ENCODE results near the gene NLRP9. TPM values are rescaled to one million over a fixed set of nuclear protein-coding genes. Genes with fewer than 3 reads are reported as not detected.
"Not testable (repeated sequence)": the region's sequence is repeated elsewhere in the genome, so short reads cannot be mapped to it uniquely, and the experiment has no call there.

NLRP9 gene
- total RNA-seq, 2 donors from 2014 or later: not detected

DNA sequence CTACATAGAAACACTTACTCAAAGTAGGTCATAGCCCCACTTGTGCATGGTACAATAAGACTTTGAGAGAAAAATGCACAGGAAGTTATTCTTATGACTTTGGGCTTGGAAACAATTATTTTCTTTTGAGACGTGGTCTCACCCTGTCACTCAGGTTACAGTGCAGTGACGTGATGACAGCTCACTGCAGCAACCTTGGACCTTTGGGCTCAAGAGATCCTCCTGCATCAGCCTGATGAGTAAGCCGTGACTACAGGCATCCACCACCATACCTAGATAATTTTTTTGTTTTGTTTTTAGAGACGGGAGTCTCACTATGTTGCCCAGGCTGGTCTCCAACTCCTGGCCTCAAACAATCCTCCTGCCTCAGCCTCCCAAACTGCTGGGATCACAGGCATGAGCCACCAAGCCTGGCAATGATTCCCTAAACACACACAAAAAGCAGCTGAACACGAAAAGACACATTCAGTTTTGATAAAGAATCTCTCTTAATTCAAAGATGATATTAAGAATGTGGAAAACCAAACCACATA is 17.9 kb downstream of the NLRP9 start:
- Mint-ChIP-seq H3K4me3 (no peak overlapping the region), H3K4me1 (no peaks in the 10 kb centered on the region), H3K36me3 (ENCODE audit: low read depth) (peaks cover 2% of the 10 kb centered on the region), H3K27me3 (peaks cover 35% of the 10 kb centered on the region), H3K27ac (no peak overlapping the region)
- ATAC-seq: no peak
- peaks cover 5% of the 10 kb centered on the region for H3K9me3 ChIP-seq (ENCODE audit: control insufficient read depth, low read length, poor library complexity, severe bottlenecking)
- no peak for DNase-seq

DNA sequence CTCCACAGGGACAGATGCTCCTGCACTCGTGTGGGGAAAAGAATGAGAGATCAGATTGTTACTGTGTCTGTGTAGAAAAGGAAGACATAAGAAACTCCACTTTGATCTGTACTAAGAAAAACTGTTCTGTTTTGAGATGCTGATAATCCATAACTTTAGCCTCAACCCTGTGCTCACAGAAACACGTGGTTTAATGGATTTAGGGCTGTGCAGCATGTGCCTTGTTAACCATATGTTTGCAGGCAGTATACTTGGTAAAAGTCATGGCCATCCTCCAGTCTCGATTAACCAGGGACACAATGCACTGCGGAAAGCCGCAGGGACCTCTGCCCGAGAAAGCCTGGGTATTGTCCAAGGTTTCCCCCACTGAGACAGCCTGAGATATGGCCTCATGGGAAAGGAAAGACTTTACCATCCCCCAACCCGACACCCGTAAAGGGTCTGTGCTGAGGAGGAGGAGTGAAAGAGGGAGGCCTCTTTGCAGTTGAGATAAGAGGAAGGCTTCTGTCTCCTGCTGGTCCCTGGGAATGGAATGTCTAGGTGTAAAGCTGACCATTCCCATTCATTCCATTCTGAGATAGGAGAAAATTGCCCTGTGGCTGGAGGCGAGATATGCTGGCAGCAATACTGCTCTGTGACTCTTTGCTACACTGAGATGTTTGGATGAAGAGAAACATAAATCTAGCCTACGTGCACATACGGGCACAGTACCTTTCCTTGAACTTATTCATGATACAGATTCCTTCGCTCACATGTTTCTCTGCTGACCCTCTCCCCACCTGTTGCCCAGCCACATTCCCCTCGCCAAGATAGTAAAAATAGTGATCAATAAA is 20.1 kb downstream of the NLRP9 start:
- H3K4me3 Mint-ChIP-seq; H3K9me3 ChIP-seq (ENCODE audit: control insufficient read depth, low read length, poor library complexity, severe bottlenecking); DNase-seq; H3K36me3 Mint-ChIP-seq (ENCODE audit: low read depth); H3K4me1 Mint-ChIP-seq; H3K27ac Mint-ChIP-seq; ATAC-seq: not testable (repeated sequence)
- peaks cover 33% of the 10 kb centered on the region for H3K27me3 Mint-ChIP-seq

DNA sequence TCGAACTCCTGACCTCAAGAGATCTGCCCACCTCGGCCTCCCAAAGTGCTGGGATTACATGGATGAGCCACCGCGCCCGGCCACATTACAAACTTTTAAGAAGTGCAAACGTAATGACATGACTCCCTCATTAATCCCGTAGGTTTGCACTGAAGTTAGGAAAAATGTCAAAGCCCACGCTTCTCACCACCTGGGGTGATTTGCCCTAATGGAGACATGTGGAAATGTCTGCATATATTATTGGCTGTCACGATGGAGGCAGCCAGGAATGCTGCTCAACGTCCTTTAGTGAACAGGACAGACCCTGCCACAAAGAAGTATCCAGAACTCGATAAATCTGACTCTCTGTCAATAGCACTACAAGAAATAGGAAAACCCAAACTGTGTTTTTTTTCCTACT is 21.0 kb downstream of the NLRP9 start:
- peaks cover 2% of the 10 kb centered on the region for H3K36me3 Mint-ChIP-seq (ENCODE audit: low read depth)
- no peaks in the 10 kb centered on the region for H3K4me1 Mint-ChIP-seq
- H3K4me3 Mint-ChIP-seq: no peak overlapping the region
- no peak overlapping the region for H3K27ac Mint-ChIP-seq
- no peak for ATAC-seq
- no peak for DNase-seq
- peaks cover 33% of the 10 kb centered on the region for H3K27me3 Mint-ChIP-seq
- peaks cover 5% of the 10 kb centered on the region for H3K9me3 ChIP-seq (ENCODE audit: control insufficient read depth, low read length, poor library complexity, severe bottlenecking)

- DNase-seq: no peak
- Mint-ChIP-seq H3K36me3 (ENCODE audit: low read depth) (peaks cover 2% of the 10 kb centered on the region), H3K4me1 (no peaks in the 10 kb centered on the region), H3K4me3 (peak overlapping the region; percentile 28), H3K27ac (no peak overlapping the region), H3K27me3 (peaks cover 35% of the 10 kb centered on the region)
- no peak for ATAC-seq
- H3K9me3 ChIP-seq (ENCODE audit: control insufficient read depth, low read length, poor library complexity, severe bottlenecking): peaks cover 5% of the 10 kb centered on the region
Measured at GRCh38 chr19:55716531-55716930, 21.7 kb downstream of the NLRP9 start.

DNA sequence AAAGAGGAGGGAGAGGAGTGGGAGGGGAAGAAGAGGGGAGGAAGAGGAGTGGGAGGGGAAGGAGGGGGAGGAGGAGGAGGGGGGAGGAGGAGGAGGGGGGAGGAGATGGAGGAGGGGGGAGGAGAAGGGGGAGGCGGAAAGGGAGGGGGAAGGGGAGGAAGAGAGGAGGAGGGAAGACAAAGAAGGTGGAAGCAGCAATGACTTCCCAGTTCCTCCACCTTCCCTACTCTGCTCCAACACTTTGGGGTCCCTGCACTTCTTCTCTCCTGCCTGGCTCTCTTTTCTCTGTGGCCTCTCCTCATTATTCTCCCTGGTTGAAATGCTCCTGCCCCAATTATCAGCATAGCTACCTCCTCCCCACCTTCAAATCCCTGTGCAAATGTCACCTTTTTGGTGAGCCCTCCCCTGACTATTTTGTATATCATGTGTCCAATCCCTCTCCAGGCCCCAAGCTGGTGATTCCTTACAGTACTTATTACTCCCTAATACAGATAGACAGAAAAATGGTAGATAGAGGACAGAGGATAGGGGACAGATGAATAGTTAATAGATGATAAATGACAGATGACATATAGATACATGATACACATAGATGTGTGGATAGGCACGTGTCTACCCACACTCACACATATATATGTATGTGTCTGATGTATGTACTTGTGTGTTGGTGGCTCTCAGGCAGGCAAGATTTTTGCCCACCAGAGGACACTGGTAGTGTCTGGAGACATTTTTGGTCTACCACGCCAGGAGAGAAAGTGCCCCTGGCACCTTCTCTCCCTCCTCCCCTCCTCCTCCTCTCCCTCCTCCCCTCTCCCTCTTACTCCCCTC is 25.2 kb downstream of the NLRP9 start:
- H3K4me1 Mint-ChIP-seq: no peaks in the 10 kb centered on the region
- ATAC-seq: no peak
- H3K36me3 Mint-ChIP-seq (ENCODE audit: low read depth): no peaks in the 10 kb centered on the region
- H3K9me3 ChIP-seq (ENCODE audit: control insufficient read depth, low read length, poor library complexity, severe bottlenecking): no peaks in the 10 kb centered on the region
- no peak for DNase-seq
- H3K27ac Mint-ChIP-seq: no peak overlapping the region
- peak overlapping the region; percentile 22 for H3K4me3 Mint-ChIP-seq
- H3K27me3 Mint-ChIP-seq: peaks cover 30% of the 10 kb centered on the region

GRCh38 chr19:55711719-55712118 is 26.5 kb downstream of the NLRP9 start:
- Mint-ChIP-seq H3K27ac (no peak overlapping the region), H3K36me3 (ENCODE audit: low read depth) (no peaks in the 10 kb centered on the region), H3K4me1 (no peaks in the 10 kb centered on the region), H3K4me3 (no peak overlapping the region), H3K27me3 (peaks cover 20% of the 10 kb centered on the region)
- no peak for DNase-seq
- H3K9me3 ChIP-seq (ENCODE audit: control insufficient read depth, low read length, poor library complexity, severe bottlenecking): no peaks in the 10 kb centered on the region
- no peak for ATAC-seq

- H3K9me3 ChIP-seq (ENCODE audit: control insufficient read depth, low read length, poor library complexity, severe bottlenecking): no peaks in the 10 kb centered on the region
- H3K36me3 Mint-ChIP-seq (ENCODE audit: low read depth): no peaks in the 10 kb centered on the region
- peaks cover 14% of the 10 kb centered on the region for H3K27me3 Mint-ChIP-seq
- no peak overlapping the region for H3K4me3 Mint-ChIP-seq
- no peak for DNase-seq
- ATAC-seq: no peak
- H3K4me1 Mint-ChIP-seq: peaks cover 3% of the 10 kb centered on the region
- no peak overlapping the region for H3K27ac Mint-ChIP-seq
Measured at GRCh38 chr19:55705972-55706371, 32.2 kb downstream of the NLRP9 start.

- ATAC-seq (no peak), DNase-seq (no peak)
Measured at GRCh38 chr19:55704494-55705245, 33.5 kb downstream of the NLRP9 start.

GRCh38 chr19:55703790-55704215 is 34.4 kb downstream of the NLRP9 start:
- peaks cover 3% of the 10 kb centered on the region for H3K4me1 Mint-ChIP-seq
- ATAC-seq: peak; percentile 64
- peak overlapping the region; percentile 25 for H3K4me3 Mint-ChIP-seq
- H3K9me3 ChIP-seq (ENCODE audit: control insufficient read depth, low read length, poor library complexity, severe bottlenecking): no peaks in the 10 kb centered on the region
- H3K27me3 Mint-ChIP-seq: no peaks in the 10 kb centered on the region
- DNase-seq: peak in 2 of 3 donors; percentile 33 to 42
- no peak overlapping the region for H3K27ac Mint-ChIP-seq
- H3K36me3 Mint-ChIP-seq (ENCODE audit: low read depth): no peaks in the 10 kb centered on the region

More at GRCh38 chr19:55704494-55705245, 33.5 kb downstream of the NLRP9 start:
- H3K36me3 Mint-ChIP-seq (ENCODE audit: low read depth): no peaks in the 10 kb centered on the region
- H3K27me3 Mint-ChIP-seq: peaks cover 5% of the 10 kb centered on the region
- no peak overlapping the region for H3K27ac Mint-ChIP-seq
- H3K4me3 Mint-ChIP-seq: no peak overlapping the region
- peaks cover 3% of the 10 kb centered on the region for H3K4me1 Mint-ChIP-seq
- H3K9me3 ChIP-seq (ENCODE audit: control insufficient read depth, low read length, poor library complexity, severe bottlenecking): no peaks in the 10 kb centered on the region

DNA sequence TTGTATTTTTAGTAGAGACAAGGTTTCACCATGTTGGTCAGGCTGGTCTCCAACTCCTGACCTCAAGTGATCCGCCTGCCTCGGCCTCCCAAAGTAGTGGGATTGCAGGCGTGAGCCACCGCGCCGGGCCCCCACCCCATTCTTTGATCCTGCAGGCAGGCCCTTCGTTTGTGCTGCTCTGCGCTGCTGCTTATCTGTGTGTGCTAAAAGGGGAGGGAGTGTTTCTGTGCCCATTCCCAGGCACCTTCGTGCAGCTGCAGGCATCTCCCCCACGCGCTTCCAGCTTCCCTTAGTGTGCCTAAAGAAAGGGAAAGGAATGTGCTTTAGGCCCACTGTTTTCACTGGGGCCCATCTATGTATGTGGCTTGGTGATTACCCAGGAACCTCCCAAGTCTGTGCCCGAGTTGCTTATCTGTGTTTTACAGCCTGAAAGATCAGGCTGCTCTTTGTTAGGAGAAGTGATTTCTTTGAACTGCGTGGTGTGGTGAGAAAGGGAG is 36.0 kb downstream of the NLRP9 start:
- Mint-ChIP-seq H3K36me3 (ENCODE audit: low read depth) (peaks cover 3% of the 10 kb centered on the region), H3K27me3 (no peaks in the 10 kb centered on the region), H3K27ac (no peak overlapping the region), H3K4me1 (peaks cover 3% of the 10 kb centered on the region), H3K4me3 (no peak overlapping the region)
- ATAC-seq (no peak), DNase-seq (no peak)
- H3K9me3 ChIP-seq (ENCODE audit: control insufficient read depth, low read length, poor library complexity, severe bottlenecking): no peaks in the 10 kb centered on the region

DNA sequence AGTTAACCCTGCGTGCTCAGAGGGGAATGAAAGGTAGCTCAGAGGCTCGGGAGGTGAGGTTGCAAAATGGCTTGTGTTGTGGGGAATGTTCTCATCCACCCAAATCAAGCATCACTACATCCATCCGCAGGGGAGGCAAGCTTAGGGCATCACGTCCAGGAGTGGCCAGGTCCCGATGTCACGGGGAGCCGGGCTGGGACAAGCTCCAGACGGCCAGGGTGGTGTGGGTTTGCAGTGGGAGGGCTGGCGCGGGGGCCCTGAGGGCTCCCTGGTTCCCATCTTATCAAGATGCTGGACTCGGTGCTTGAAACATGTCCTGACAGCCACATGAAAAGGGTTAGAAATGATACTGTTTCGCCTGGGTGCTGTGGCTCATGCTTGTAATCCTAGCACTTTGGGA is 37.4 kb downstream of the NLRP9 start:
- peaks cover 3% of the 10 kb centered on the region for H3K4me1 Mint-ChIP-seq
- H3K27ac Mint-ChIP-seq: no peak overlapping the region
- H3K27me3 Mint-ChIP-seq: no peaks in the 10 kb centered on the region
- H3K36me3 Mint-ChIP-seq (ENCODE audit: low read depth): peaks cover 3% of the 10 kb centered on the region
- no peak overlapping the region for H3K4me3 Mint-ChIP-seq
- DNase-seq (no peak), ATAC-seq (no peak)
- H3K9me3 ChIP-seq (ENCODE audit: control insufficient read depth, low read length, poor library complexity, severe bottlenecking): no peaks in the 10 kb centered on the region

- no peak for DNase-seq
- no peak for ATAC-seq
- Mint-ChIP-seq H3K4me3 (no peak overlapping the region), H3K27ac (no peak overlapping the region), H3K4me1 (no peaks in the 10 kb centered on the region), H3K27me3 (no peaks in the 10 kb centered on the region), H3K36me3 (ENCODE audit: low read depth) (peaks cover 3% of the 10 kb centered on the region)
- no peaks in the 10 kb centered on the region for H3K9me3 ChIP-seq (ENCODE audit: control insufficient read depth, low read length, poor library complexity, severe bottlenecking)
Measured at GRCh38 chr19:55699221-55699620, 39.0 kb downstream of the NLRP9 start.

Data from T-helper 17 cell (primary cell).